ENCODE measurements around the gene ITGAD. TPM values are rescaled to one million over a fixed set of nuclear protein-coding genes. Genes with fewer than 3 reads are reported as not detected.
"Not testable (repeated sequence)": the region's sequence is repeated elsewhere in the genome, so short reads cannot be mapped to it uniquely, and the experiment has no call there.

ITGAD gene
- total RNA-seq, 2 donors from 2014 or later: not detected

- DNase-seq (no peak), ATAC-seq (no peak)
- no peak overlapping the region for H3K27ac ChIP-seq
- intact Hi-C loops (cut with DNase I): no loop called here
- TF ChIP-seq CTCF (IDR thresholded peaks at IDR 0.05) (no peak), POLR2A (IDR thresholded peaks at IDR 0.05) (no peak)
- H3K27me3 ChIP-seq: no peaks in the 10 kb centered on the region
- no peak overlapping the region for H3K4me3 ChIP-seq
- H3K4me1 ChIP-seq: no peaks in the 10 kb centered on the region
- no peaks in the 10 kb centered on the region for H3K36me3 ChIP-seq (replicated peaks in 1 of 2; ENCODE audit: insufficient read depth in 1 of 2, low read depth in 2 of 2)
- H3K9me3 ChIP-seq: no peaks in the 10 kb centered on the region
- 66 to 68% methylated on average over 4 of the region's 4 CpGs for WGBS, 2 donors
These were observed 20.8 kb downstream of the ITGAD start for GRCh38 chr16:31413943-31414342.

- WGBS, 2 donors: 70 to 72% methylated on average over 3 to 4 of the region's 4 CpGs
- intact Hi-C loops (cut with DNase I): no loop called here
- Histone ChIP-seq H3K36me3 (replicated peaks in 1 of 2; ENCODE audit: insufficient read depth in 1 of 2, low read depth in 2 of 2) (no peaks in the 10 kb centered on the region), H3K27ac (no peak overlapping the region), H3K4me3 (no peak overlapping the region), H3K4me1 (no peaks in the 10 kb centered on the region), H3K9me3 (no peaks in the 10 kb centered on the region), H3K27me3 (no peaks in the 10 kb centered on the region)
- TF ChIP-seq CTCF (IDR thresholded peaks at IDR 0.05) (no peak), POLR2A (IDR thresholded peaks at IDR 0.05) (no peak)
- ATAC-seq: no peak
- no peak for DNase-seq
These were observed 21.6 kb downstream of the ITGAD start for GRCh38 chr16:31414706-31415105.

GRCh38 chr16:31416371-31416770 lies 23.2 kb downstream of the ITGAD start:
- TF ChIP-seq CTCF (IDR thresholded peaks at IDR 0.05): no peak
- TF ChIP-seq POLR2A (IDR thresholded peaks at IDR 0.05): no peak
- Histone ChIP-seq H3K4me3 (no peak overlapping the region), H3K9me3 (no peaks in the 10 kb centered on the region), H3K4me1 (no peaks in the 10 kb centered on the region), H3K36me3 (replicated peaks in 1 of 2; ENCODE audit: insufficient read depth in 1 of 2, low read depth in 2 of 2) (no peaks in the 10 kb centered on the region), H3K27me3 (peaks cover 0 to 4% of the 10 kb centered on the region in 2 donors), H3K27ac (no peak overlapping the region)
- no peak for DNase-seq
- ATAC-seq: no peak
- intact Hi-C loops (cut with DNase I): no loop called here
- 66 to 70% methylated on average over 8 to 11 of the region's 11 CpGs for WGBS, 2 donors

GRCh38 chr16:31417036-31417435 lies 23.9 kb downstream of the ITGAD start:
- 75 to 86% methylated on average over 2 of the region's 2 CpGs for WGBS, 2 donors
- H3K27ac ChIP-seq; H3K27me3 ChIP-seq; H3K36me3 ChIP-seq (replicated peaks in 1 of 2; ENCODE audit: insufficient read depth in 1 of 2, low read depth in 2 of 2); DNase-seq; ATAC-seq; intact Hi-C loops (cut with DNase I); H3K4me3 ChIP-seq; H3K4me1 ChIP-seq; H3K9me3 ChIP-seq: not testable (repeated sequence)

GRCh38 chr16:31417916-31418315 lies 24.8 kb downstream of the ITGAD start:
- intact Hi-C loops (cut with DNase I): no loop called here
- Histone ChIP-seq H3K27ac (no peak overlapping the region), H3K4me1 (no peaks in the 10 kb centered on the region), H3K27me3 (peaks cover 0 to 4% of the 10 kb centered on the region in 2 donors), H3K36me3 (replicated peaks in 1 of 2; ENCODE audit: insufficient read depth in 1 of 2, low read depth in 2 of 2) (no peaks in the 10 kb centered on the region), H3K4me3 (no peak overlapping the region), H3K9me3 (no peaks in the 10 kb centered on the region)
- WGBS, 2 donors: 84 to 92% methylated on average over 5 of the region's 5 CpGs
- ATAC-seq: no peak
- no peak for DNase-seq
- TF ChIP-seq POLR2A (IDR thresholded peaks at IDR 0.05) (no peak), CTCF (IDR thresholded peaks at IDR 0.05) (no peak)

Measured in body of pancreas (tissue), 4 donors.